Measurements from ENCODE around the gene ADAMTSL3. TPM values are rescaled to one million over a fixed set of nuclear protein-coding genes. Genes with fewer than 3 reads are reported as not detected.

The ADAMTSL3 gene
- polyA plus RNA-seq, 3 donors: 2.4 to 4.7 (median 4.1) TPM

Other genes starting within 250 kb of the ADAMTSL3 start
- gene SH3GL3, start 206.8 kb upstream of the ADAMTSL3 start, polyA plus RNA-seq (ENCODE audit: insufficient read length in 3 of 3): 10 to 100 TPM; 10.3 to 10.7 (median 10.4) TPM

Measured in renal pelvis (tissue), 3 donors.